ENCODE measurements around the gene MUC20. TPM values are rescaled to one million over a fixed set of nuclear protein-coding genes. Genes with fewer than 3 reads are reported as not detected.
"Not testable (repeated sequence)": the region's sequence is repeated elsewhere in the genome, so short reads cannot be mapped to it uniquely, and the experiment has no call there.

Gene MUC20
- total and polyA plus RNA-seq, 9 of the 15 experiments (the other 6 are each of a cell fraction or from before 2014, with no cell fraction given), result 0.03 to 0.23 (median 0.15) TPM; not detected in 3

- not testable (repeated sequence) for ATAC-seq
These were observed 8.3 kb upstream of the MUC20 start for GRCh38 chr3:195712535-195712910.

DNA sequence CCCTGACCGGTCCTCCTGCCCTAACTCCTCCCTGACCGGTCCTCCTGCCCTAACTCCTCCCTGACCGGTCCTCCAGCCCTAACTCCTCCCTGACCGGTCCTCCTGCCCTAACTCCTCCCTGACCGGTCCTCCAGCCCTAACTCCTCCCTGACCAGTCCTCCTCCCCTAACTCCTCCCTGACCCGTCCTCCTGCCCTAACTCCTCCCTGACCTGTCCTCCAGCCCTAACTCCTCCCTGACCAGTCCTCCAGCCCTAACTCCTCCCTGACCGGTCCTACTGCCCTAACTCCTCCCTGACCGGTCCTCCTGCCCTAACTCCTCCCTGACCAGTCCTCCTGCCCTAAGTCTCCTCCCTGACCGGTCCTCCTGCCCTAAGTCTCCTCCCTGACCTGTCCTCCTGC, 7.6 kb upstream of the MUC20 start:
- BruUV-seq (replicated peaks); FAIRE-seq; ATAC-seq; H4K20me1 ChIP-seq (replicated peaks; ENCODE audit: control insufficient read depth, insufficient read depth, low read length); H3K36me3 ChIP-seq (ENCODE audit: control insufficient read depth, insufficient read depth, low read length); H3K79me2 ChIP-seq (ENCODE audit: control insufficient read depth, insufficient read depth, low read length); H3K4me1 ChIP-seq (replicated peaks in 1 of 2; ENCODE audit: control insufficient read depth in 2 of 2, insufficient read depth in 2 of 2, low read length in 2 of 2); POLR2A ChIA-PET; H3K9ac ChIP-seq (ENCODE audit: insufficient read depth in 1 of 2, low read depth in 2 of 2, low read length in 2 of 2); DNase-seq (ENCODE audit: extremely low read depth in 1 of 4, low spot score in 3 of 4); H2AFZ ChIP-seq (ENCODE audit: low read depth, low read length); H3K9me3 ChIP-seq (replicated peaks; ENCODE audit: control insufficient read depth, insufficient read depth, low read depth, low read length); H3K4me3 ChIP-seq; H3K9me1 ChIP-seq (ENCODE audit: control insufficient read depth, insufficient read depth, low read length); CTCF ChIA-PET (ENCODE audit: low intra/inter-chr PET ratio); H3K27ac ChIP-seq (ENCODE audit: extremely low read depth, low read depth, low read length); H3K4me2 ChIP-seq (ENCODE audit: insufficient read depth, low read length): not testable (repeated sequence)
- in situ Hi-C loops (cut with MboI) (loop anchor here (25.0 kb wide), 2 partner anchors 499 to 799 kb away; partner anchors contain the start of genes RNF168, SLC51A, SMCO1 and ZDHHC19), intact Hi-C loops (cut with micrococcal nuclease) (loop anchor here (10.0 kb wide), 2 partner anchors 168 to 482 kb away; partner anchors contain the start of gene PPP1R2)
- 21% methylated on average over 5 of the region's 9 CpGs for WGBS (ENCODE audit: insufficient coverage, low coverage, missing lambda C conversion rate)
- H3K27me3 ChIP-seq (ENCODE audit: control insufficient read depth in 2 of 2, insufficient read depth in 2 of 2, low read length in 2 of 2), result peaks cover 12 to 22% of the 10 kb centered on the region in 2 experiments

More at GRCh38 chr3:195712535-195712910, 8.3 kb upstream of the MUC20 start:
- H3K36me3 ChIP-seq (ENCODE audit: control insufficient read depth, insufficient read depth, low read length); H3K9me1 ChIP-seq (ENCODE audit: control insufficient read depth, insufficient read depth, low read length); H3K4me3 ChIP-seq; H3K9ac ChIP-seq (ENCODE audit: insufficient read depth in 1 of 2, low read depth in 2 of 2, low read length in 2 of 2); H3K27ac ChIP-seq (ENCODE audit: extremely low read depth, low read depth, low read length); H3K4me2 ChIP-seq (ENCODE audit: insufficient read depth, low read length); DNase-seq (ENCODE audit: extremely low read depth in 1 of 4, low spot score in 3 of 4); CTCF ChIA-PET (ENCODE audit: low intra/inter-chr PET ratio); FAIRE-seq; H3K9me3 ChIP-seq (replicated peaks; ENCODE audit: control insufficient read depth, insufficient read depth, low read depth, low read length); H3K4me1 ChIP-seq (replicated peaks in 1 of 2; ENCODE audit: control insufficient read depth in 2 of 2, insufficient read depth in 2 of 2, low read length in 2 of 2); H2AFZ ChIP-seq (ENCODE audit: low read depth, low read length); BruUV-seq (replicated peaks); H3K79me2 ChIP-seq (ENCODE audit: control insufficient read depth, insufficient read depth, low read length); H4K20me1 ChIP-seq (replicated peaks; ENCODE audit: control insufficient read depth, insufficient read depth, low read length): not testable (repeated sequence)
- TF ChIP-seq ZNF263 (CRISPR knock-in tag; IDR thresholded peaks at IDR 0.05; ENCODE audit: borderline replicate concordance), result peak; percentile 91
- POLR2A ChIA-PET, result interaction anchor here (1.4 kb wide), 1 partner anchor 11 kb away, joined by 5 read pairs; no protein-coding TSS in a partner anchor
- in situ Hi-C loops (cut with MboI) (loop anchor here (25.0 kb wide), 2 partner anchors 500 to 800 kb away; partner anchors contain the start of genes RNF168, SLC51A, SMCO1 and ZDHHC19), intact Hi-C loops (cut with micrococcal nuclease) (loop anchor here (10.0 kb wide), 2 partner anchors 168 to 482 kb away; partner anchors contain the start of gene PPP1R2)
- H3K27me3 ChIP-seq (ENCODE audit: control insufficient read depth in 2 of 2, insufficient read depth in 2 of 2, low read length in 2 of 2), result peaks cover 6 to 18% of the 10 kb centered on the region in 2 experiments
- 43% methylated on average over 8 of the region's 8 CpGs for WGBS (ENCODE audit: insufficient coverage, low coverage, missing lambda C conversion rate)
